LNCaP clone FGC (cell line): ENCODE results near the gene PEX5L.
"Not testable (repeated sequence)": the region's sequence is repeated elsewhere in the genome, so short reads cannot be mapped to it uniquely, and the experiment has no call there.

Source experiments
- DNase-seq: peaks from one replicate; pipeline ENCODE4 v3.0.0-alpha.2; 2011; ENCODE audit warnings: low read depth
- H3K4me3 ChIP-seq: 2 replicates; pipeline ENCODE4 v1.5.1; 2011; ENCODE audit warnings: mild to moderate bottlenecking, low read depth, low read length, control low read depth
- TF ChIP-seq, protein P1 (sequence below): IDR thresholded peaks from 2 replicates; pipeline ENCODE4 v1.5.1; 2012; ENCODE audit warnings: mild to moderate bottlenecking; ENCODE audit not compliant: control insufficient read depth, insufficient read depth; ENCODE audit errors: extremely low read depth

The PEX5L gene

DNA sequence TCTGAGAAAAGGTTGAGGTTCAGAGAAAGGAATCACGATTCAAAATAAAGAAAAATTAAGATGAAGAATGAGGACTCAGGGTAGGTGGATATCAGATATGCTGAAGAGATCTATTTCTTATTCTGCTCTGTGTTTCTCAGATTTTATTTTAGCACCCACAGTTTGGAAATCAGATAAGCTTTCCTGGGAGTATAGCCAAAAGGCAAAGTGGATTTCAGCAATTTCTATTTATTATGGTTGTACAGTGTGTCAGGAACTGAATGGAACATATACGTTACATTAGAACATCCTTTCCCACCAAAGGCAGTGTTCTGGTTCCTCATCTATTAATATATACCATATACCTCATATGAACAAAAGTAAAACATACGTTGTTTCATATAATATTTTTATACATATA is 18.9 kb downstream of the PEX5L start:
- H3K4me3 ChIP-seq: no peak overlapping the region
- TF ChIP-seq, protein P1, sequence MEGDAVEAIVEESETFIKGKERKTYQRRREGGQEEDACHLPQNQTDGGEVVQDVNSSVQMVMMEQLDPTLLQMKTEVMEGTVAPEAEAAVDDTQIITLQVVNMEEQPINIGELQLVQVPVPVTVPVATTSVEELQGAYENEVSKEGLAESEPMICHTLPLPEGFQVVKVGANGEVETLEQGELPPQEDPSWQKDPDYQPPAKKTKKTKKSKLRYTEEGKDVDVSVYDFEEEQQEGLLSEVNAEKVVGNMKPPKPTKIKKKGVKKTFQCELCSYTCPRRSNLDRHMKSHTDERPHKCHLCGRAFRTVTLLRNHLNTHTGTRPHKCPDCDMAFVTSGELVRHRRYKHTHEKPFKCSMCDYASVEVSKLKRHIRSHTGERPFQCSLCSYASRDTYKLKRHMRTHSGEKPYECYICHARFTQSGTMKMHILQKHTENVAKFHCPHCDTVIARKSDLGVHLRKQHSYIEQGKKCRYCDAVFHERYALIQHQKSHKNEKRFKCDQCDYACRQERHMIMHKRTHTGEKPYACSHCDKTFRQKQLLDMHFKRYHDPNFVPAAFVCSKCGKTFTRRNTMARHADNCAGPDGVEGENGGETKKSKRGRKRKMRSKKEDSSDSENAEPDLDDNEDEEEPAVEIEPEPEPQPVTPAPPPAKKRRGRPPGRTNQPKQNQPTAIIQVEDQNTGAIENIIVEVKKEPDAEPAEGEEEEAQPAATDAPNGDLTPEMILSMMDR: no peak
- no peak for DNase-seq

DNA sequence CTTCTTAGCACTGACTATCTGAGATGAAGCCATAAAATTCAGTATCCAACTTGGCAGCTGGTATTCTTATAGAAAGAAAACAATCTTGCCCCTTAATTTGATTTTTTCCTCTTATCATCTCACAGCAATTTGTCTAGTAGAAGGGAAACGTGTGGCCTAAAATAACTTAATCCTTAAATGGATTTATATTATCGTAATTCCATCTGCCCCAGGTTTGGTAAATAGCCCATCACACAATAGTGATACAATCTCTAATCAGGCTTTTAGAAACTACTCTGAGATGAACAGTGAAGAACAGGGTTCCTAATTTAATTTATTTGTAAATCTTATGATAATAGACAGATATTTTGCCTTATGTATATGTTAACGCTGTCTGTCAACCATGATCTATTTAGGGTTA is 24.8 kb downstream of the PEX5L start:
- DNase-seq: no peak
- H3K4me3 ChIP-seq: no peak overlapping the region
- TF ChIP-seq, protein P1: no peak

DNA sequence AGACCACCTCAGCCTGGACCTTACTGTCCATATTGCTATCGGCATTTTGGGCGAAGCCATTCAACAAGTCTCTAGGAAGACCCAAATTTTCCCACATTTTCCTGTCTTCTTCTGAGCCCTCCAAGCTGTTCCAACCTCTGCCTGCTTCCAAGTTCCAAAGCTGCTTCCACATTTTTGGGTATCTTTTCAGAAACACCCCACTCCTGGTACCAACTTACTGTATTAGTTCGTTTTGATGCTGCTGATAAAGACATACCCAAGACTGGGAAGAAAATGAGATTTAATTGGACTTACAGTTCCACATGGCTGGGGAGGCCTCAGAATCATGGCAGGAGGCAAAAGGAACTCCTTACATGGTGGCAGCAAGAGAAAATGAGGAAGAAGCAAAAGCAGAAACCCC is 28.4 kb downstream of the PEX5L start:
- DNase-seq, H3K4me3 ChIP-seq: not testable (repeated sequence)

DNA sequence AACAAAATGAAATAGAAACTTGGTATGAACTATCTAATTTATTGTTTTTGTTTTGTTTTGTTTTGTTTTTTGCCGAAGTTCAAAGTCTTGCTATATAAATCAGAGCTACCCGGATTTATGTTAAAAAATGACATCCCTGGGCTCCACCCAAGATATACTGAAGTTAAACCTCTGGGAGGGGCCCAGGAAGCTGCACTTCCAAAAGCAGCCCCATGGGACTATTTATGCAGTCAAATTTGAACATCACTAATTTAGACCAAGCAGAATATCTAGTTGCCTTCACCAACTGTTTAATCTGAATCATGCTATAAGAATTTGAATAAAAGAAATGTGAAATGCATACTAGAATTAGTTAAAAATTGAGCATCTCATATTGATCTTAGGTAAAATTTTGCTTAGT is 32.2 kb downstream of the PEX5L start:
- TF ChIP-seq, protein P1: no peak
- no peak overlapping the region for H3K4me3 ChIP-seq

DNA sequence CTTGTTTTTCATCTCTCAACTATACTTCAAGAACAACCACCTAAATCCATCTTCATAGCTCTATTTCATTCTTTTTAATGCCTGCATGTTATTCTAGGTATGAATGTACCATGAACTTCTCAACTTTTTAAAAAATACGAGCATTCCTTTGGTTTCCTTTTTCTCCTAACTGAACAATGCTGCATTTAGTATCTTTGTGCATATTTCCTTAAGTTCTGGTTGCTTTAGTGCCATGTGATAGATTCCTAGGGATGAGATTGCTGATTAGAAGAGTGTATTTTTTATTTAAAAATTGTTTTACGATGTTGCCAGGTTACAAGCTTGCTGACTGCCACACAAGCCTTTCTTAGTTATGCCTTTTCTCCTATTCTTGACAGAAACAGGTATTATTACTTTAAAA is 34.7 kb downstream of the PEX5L start:
- DNase-seq: no peak
- H3K4me3 ChIP-seq: no peak overlapping the region
- TF ChIP-seq, protein P1: no peak

More for the DNA sequence above, 32.2 kb downstream of the PEX5L start:
- DNase-seq: no peak

DNA sequence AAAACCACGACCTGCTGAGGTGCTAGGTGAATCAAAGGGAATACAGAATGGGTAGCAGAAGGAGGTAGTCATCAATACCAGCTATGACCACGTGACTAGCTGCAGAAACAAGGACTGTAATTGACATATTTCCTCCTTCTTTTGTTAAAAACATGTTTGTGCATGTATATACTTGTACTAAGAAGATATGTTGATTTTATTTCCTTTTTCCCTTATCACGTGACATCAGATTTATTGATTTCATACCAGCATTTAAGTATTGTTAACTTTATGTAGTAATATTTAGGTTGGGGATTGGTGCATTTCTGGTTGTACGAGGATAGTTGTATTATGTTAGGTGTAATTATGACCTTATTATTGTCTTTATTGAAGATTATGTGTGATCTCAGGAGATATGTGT is 36.2 kb downstream of the PEX5L start:
- TF ChIP-seq, protein P1: no peak
- DNase-seq: no peak
- no peak overlapping the region for H3K4me3 ChIP-seq

DNA sequence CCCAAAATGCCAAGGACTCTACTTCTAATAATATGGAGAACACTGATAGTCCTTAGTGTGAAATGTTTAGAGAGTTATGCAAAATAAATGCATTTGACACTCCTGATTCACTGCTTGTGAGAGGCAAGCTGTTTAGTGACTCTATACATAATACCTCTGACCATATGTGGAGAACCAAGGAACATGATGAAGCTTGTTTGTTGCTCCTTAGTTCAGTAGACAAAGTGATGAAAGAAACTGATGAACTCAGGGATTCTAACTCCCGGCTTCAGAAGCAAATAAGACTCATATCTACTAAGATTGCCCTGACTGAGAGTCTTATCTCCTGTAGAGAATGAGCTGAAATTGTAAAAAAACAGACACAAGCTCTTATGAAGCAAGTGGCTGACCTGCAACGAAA is 41.3 kb downstream of the PEX5L start:
- TF ChIP-seq, protein P1: no peak
- no peak for DNase-seq
- no peak overlapping the region for H3K4me3 ChIP-seq
